Lower leg skin (tissue), 3 donors: ENCODE measurements around the gene SOAT1.

Source experiments
- CTCF ChIP-seq, 3 donors: fragments of 450-650 bp; IDR thresholded peaks; one replicate each; pipeline ENCODE4 v1.5.1; 2016; ENCODE audit warnings: antibody characterized with exemption in 3 of 3, mild to moderate bottlenecking in 3 of 3, moderate library complexity in 2 of 3
- POLR2A ChIP-seq, 2 donors: fragments of 450-650 bp; IDR thresholded peaks; one replicate each; pipeline ENCODE4 v1.6.1; 2016 to 2017; ENCODE audit warnings: antibody characterized with exemption in 2 of 2, mild to moderate bottlenecking in 1 of 2, moderate library complexity in 1 of 2

- TF ChIP-seq POLR2A (IDR thresholded peaks at IDR 0.05) (no peak), CTCF (IDR thresholded peaks at IDR 0.05) (no peak)
These were observed 78.6 kb downstream of the SOAT1 start for GRCh38 chr1:179372160-179372559.
